Endometrial microvascular endothelial cells (primary cell): ENCODE results near the gene TIE1. TPM values are rescaled to one million over a fixed set of nuclear protein-coding genes. Genes with fewer than 3 reads are reported as not detected.

Experiments
- in situ Hi-C: cut with HindIII; loops from 2 replicates; pipeline ENCODE4 v1.10.0; 2017; ENCODE audit warnings: low sequenced_read_pairs, low pct_unique_long_range_greater_than_20kb; ENCODE audit errors: inconsistent ontology term
- total RNA-seq: library from RNA; depleted of rRNA; stranded (reverse); fragments of >200 nt; gene quantifications from one replicate; pipeline ENCODE4 v1.2.3, GENCODE V29; 2015; ENCODE audit errors: inconsistent ontology term

TIE1 gene
- total RNA-seq, 1 donor from 2014 or later: 302 TPM

GRCh38 chr1:43349594-43350306 lies 49.0 kb downstream of the TIE1 start:
- in situ Hi-C loops: no loop called here

DNA sequence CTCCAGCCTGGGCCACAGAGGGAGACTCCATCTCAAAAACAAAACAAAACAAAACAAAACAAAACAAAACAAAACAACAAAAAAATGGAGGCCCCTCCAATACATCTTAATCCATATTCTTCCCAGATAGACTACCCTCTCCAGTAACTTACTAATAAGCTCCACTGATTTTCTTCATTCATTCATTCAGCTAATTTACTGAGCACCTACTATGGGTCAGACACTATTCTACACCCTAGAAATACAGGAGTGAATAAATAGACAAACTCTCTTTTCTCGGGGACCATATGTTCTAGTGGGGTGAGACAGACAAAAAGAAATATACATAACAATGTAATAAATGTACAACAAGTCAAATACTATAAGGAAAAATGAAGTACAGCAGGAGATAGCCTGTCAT lies 50.2 kb downstream of the TIE1 start:
- in situ Hi-C loops: no loop called here

- in situ Hi-C loops: no loop called here
Measured at GRCh38 chr1:43351421-43352350, 50.9 kb downstream of the TIE1 start.

- in situ Hi-C loops: no loop called here
Measured at GRCh38 chr1:43352351-43352705, 51.5 kb downstream of the TIE1 start.

- in situ Hi-C loops: no loop called here
Measured at GRCh38 chr1:43352881-43353280, 52.1 kb downstream of the TIE1 start.

GRCh38 chr1:43354471-43354870 lies 53.7 kb downstream of the TIE1 start:
- in situ Hi-C loops: no loop called here

GRCh38 chr1:43354936-43355335 lies 54.2 kb downstream of the TIE1 start:
- in situ Hi-C loops: no loop called here

- in situ Hi-C loops: no loop called here
Measured at GRCh38 chr1:43357251-43357650, 56.5 kb downstream of the TIE1 start.

DNA sequence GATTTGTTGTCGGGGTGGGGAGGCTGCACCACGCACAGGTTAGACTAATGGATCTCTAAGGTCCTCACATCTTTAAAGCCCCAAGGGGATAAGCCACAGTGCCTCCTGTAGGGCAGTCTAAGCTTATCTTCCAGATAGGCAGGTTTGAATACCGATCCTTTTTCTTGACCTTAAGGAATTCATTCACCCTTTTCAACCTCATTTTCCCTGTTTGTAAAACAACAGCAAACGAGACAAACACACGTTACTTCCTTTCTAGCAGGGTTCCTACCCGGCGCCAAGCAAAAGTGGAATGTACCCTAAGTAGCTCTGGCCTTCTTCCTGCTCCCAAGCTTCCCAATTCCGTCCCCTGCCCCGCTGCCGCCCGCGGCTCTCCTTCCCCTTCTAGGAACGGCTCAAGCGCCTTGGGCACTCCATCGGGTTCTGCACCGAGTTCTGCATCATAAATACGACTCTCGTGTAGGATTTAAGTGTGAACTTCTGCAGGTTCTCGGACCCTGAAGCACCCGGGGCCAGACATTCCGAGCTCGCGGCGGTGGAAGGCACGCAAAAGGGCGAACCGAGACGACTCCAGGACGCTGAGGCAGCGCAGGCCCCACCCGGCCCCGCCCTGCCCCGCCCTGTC lies 57.5 kb downstream of the TIE1 start:
- in situ Hi-C loops: no loop called here

GRCh38 chr1:43358746-43359693 lies 58.2 kb downstream of the TIE1 start, which contains the start of gene CDC20:
CDC20 (plus strand) TSS chr1:43358981; CDS start chr1:43359216, 235 bp downstream.
- in situ Hi-C loops: no loop called here

GRCh38 chr1:43359696-43360095 lies 58.9 kb downstream of the TIE1 start:
- in situ Hi-C loops: no loop called here

DNA sequence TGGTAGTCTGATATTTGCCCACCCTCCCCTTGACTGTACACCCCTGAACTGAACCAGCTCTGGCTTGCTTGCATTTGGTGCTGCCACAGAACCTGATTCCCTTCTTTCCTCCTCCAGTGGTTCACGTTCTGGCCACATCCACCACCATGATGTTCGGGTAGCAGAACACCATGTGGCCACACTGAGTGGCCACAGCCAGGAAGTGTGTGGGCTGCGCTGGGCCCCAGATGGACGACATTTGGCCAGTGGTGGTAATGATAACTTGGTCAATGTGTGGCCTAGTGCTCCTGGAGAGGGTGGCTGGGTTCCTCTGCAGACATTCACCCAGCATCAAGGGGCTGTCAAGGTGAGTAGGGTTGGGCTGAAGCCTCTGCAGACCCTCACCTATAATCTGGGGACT lies 59.8 kb downstream of the TIE1 start:
- in situ Hi-C loops: no loop called here

- in situ Hi-C loops: no loop called here
Measured at GRCh38 chr1:43363283-43363934, 62.6 kb downstream of the TIE1 start.

GRCh38 chr1:43363935-43364525 lies 63.2 kb downstream of the TIE1 start:
- in situ Hi-C loops: no loop called here

GRCh38 chr1:43365678-43366077 lies 64.9 kb downstream of the TIE1 start:
- in situ Hi-C loops: no loop called here

GRCh38 chr1:43366179-43366578 lies 65.4 kb downstream of the TIE1 start:
- in situ Hi-C loops: no loop called here

- in situ Hi-C loops: no loop called here
Measured at GRCh38 chr1:43366601-43367025, 65.8 kb downstream of the TIE1 start.
